ENCODE measurements around the gene SFTPA1.
"Not testable (repeated sequence)": the region's sequence is repeated elsewhere in the genome, so short reads cannot be mapped to it uniquely, and the experiment has no call there.

SFTPA1 gene

GRCh38 chr10:79585870-79586527, 24.7 kb upstream of the SFTPA1 start:
- TF ChIP-seq PATZ1 (CRISPR knock-in tag; IDR thresholded peaks at IDR 0.05; ENCODE audit: borderline replicate concordance) (no peak), TOX (CRISPR knock-in tag; IDR thresholded peaks at IDR 0.05; ENCODE audit: borderline replicate concordance) (no peak), ZFP3 (CRISPR knock-in tag; IDR thresholded peaks at IDR 0.05) (no peak)
- TF ChIP-seq, protein P1, sequence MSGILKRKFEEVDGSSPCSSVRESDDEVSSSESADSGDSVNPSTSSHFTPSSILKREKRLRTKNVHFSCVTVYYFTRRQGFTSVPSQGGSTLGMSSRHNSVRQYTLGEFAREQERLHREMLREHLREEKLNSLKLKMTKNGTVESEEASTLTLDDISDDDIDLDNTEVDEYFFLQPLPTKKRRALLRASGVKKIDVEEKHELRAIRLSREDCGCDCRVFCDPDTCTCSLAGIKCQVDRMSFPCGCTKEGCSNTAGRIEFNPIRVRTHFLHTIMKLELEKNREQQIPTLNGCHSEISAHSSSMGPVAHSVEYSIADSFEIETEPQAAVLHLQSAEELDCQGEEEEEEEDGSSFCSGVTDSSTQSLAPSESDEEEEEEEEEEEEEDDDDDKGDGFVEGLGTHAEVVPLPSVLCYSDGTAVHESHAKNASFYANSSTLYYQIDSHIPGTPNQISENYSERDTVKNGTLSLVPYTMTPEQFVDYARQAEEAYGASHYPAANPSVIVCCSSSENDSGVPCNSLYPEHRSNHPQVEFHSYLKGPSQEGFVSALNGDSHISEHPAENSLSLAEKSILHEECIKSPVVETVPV (CRISPR knock-in tag; IDR thresholded peaks at IDR 0.05), result no peak
- no peak for ATAC-seq

GRCh38 chr10:79586933-79587332, 23.8 kb upstream of the SFTPA1 start:
- TF ChIP-seq OSR1 (CRISPR knock-in tag; IDR thresholded peaks at IDR 0.05), result no peak
- no peak for TF ChIP-seq ISL1 (CRISPR knock-in tag; IDR thresholded peaks at IDR 0.05)
- TF ChIP-seq RARB (CRISPR knock-in tag; IDR thresholded peaks at IDR 0.05), result no peak
- no peak for TF ChIP-seq ZFP30 (CRISPR knock-in tag; IDR thresholded peaks at IDR 0.05)
- TF ChIP-seq ZC3H10 (CRISPR knock-in tag; IDR thresholded peaks at IDR 0.05), result no peak
- TF ChIP-seq, protein P1 (CRISPR knock-in tag; IDR thresholded peaks at IDR 0.05), result no peak
- no peak for TF ChIP-seq GLIS3 (CRISPR knock-in tag; IDR thresholded peaks at IDR 0.05)
- ATAC-seq, result no peak

- no peak for ATAC-seq
- no peak for TF ChIP-seq ZNF8 (CRISPR knock-in tag; IDR thresholded peaks at IDR 0.05)
Measured at GRCh38 chr10:79588800-79589199, 21.9 kb upstream of the SFTPA1 start.

DNA sequence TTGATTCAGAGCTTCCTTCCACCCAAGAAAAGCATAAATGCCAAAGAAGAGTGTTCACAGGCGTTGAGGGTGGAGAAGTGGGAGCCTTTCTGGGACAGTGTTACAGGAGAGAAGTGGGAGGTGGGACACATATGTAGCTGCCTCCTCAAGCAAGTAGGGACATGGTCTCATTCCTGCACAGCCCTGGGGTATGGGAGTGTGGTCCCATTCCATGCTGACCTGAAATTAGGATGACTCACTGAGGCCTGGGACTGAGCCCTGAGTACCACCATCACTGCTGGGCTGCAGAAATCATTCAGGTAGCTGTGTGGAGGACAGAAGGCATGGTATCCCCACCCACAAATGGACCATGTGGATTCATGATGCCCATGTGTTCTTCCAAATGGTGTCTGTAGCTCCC, 17.4 kb upstream of the SFTPA1 start:
- no peak for ATAC-seq
- TF ChIP-seq, protein P2, sequence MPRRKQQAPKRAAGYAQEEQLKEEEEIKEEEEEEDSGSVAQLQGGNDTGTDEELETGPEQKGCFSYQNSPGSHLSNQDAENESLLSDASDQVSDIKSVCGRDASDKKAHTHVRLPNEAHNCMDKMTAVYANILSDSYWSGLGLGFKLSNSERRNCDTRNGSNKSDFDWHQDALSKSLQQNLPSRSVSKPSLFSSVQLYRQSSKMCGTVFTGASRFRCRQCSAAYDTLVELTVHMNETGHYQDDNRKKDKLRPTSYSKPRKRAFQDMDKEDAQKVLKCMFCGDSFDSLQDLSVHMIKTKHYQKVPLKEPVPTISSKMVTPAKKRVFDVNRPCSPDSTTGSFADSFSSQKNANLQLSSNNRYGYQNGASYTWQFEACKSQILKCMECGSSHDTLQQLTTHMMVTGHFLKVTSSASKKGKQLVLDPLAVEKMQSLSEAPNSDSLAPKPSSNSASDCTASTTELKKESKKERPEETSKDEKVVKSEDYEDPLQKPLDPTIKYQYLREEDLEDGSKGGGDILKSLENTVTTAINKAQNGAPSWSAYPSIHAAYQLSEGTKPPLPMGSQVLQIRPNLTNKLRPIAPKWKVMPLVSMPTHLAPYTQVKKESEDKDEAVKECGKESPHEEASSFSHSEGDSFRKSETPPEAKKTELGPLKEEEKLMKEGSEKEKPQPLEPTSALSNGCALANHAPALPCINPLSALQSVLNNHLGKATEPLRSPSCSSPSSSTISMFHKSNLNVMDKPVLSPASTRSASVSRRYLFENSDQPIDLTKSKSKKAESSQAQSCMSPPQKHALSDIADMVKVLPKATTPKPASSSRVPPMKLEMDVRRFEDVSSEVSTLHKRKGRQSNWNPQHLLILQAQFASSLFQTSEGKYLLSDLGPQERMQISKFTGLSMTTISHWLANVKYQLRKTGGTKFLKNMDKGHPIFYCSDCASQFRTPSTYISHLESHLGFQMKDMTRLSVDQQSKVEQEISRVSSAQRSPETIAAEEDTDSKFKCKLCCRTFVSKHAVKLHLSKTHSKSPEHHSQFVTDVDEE (CRISPR knock-in tag; IDR thresholded peaks at IDR 0.05), result no peak
- TF ChIP-seq ZNF8 (CRISPR knock-in tag; IDR thresholded peaks at IDR 0.05), result no peak
- TF ChIP-seq CSDC2 (CRISPR knock-in tag; IDR thresholded peaks at IDR 0.05), result no peak
- TF ChIP-seq ZFP3 (CRISPR knock-in tag; IDR thresholded peaks at IDR 0.05), result no peak
- TF ChIP-seq BACH2 (CRISPR knock-in tag; IDR thresholded peaks at IDR 0.05; ENCODE audit: borderline replicate concordance), result no peak
- TF ChIP-seq ARNTL (CRISPR knock-in tag; IDR thresholded peaks at IDR 0.05; ENCODE audit: borderline replicate concordance, low read depth), result no peak
- no peak for TF ChIP-seq SNAI2 (CRISPR knock-in tag; IDR thresholded peaks at IDR 0.05)

GRCh38 chr10:79594565-79594964, 16.2 kb upstream of the SFTPA1 start:
- not testable (repeated sequence) for ATAC-seq

GRCh38 chr10:79595510-79595909, 15.2 kb upstream of the SFTPA1 start:
- no peak for ATAC-seq
- no peak for TF ChIP-seq TCF4 (CRISPR knock-in tag; IDR thresholded peaks at IDR 0.05; ENCODE audit: borderline replicate concordance)
- no peak for TF ChIP-seq SNAI2 (CRISPR knock-in tag; IDR thresholded peaks at IDR 0.05)
- no peak for TF ChIP-seq ZNF565 (CRISPR knock-in tag; conservative IDR thresholded peaks at IDR 0.05; ENCODE audit: low read depth)
- no peak for TF ChIP-seq ZNF8 (CRISPR knock-in tag; IDR thresholded peaks at IDR 0.05)
- no peak for TF ChIP-seq TOX (CRISPR knock-in tag; IDR thresholded peaks at IDR 0.05; ENCODE audit: borderline replicate concordance)
- no peak for TF ChIP-seq ZC3H10 (CRISPR knock-in tag; IDR thresholded peaks at IDR 0.05)
- TF ChIP-seq OSR1 (CRISPR knock-in tag; IDR thresholded peaks at IDR 0.05), result no peak
- TF ChIP-seq, protein P3, sequence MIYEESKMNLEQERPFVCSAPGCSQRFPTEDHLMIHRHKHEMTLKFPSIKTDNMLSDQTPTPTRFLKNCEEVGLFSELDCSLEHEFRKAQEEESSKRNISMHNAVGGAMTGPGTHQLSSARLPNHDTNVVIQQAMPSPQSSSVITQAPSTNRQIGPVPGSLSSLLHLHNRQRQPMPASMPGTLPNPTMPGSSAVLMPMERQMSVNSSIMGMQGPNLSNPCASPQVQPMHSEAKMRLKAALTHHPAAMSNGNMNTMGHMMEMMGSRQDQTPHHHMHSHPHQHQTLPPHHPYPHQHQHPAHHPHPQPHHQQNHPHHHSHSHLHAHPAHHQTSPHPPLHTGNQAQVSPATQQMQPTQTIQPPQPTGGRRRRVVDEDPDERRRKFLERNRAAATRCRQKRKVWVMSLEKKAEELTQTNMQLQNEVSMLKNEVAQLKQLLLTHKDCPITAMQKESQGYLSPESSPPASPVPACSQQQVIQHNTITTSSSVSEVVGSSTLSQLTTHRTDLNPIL (CRISPR knock-in tag; IDR thresholded peaks at IDR 0.05; ENCODE audit: low read depth), result no peak
- TF ChIP-seq PPARA (CRISPR knock-in tag; IDR thresholded peaks at IDR 0.05; ENCODE audit: borderline replicate concordance), result no peak
- no peak for TF ChIP-seq ARNTL (CRISPR knock-in tag; IDR thresholded peaks at IDR 0.05; ENCODE audit: borderline replicate concordance, low read depth)
- TF ChIP-seq ZFP30 (CRISPR knock-in tag; IDR thresholded peaks at IDR 0.05), result no peak
- TF ChIP-seq RARB (CRISPR knock-in tag; IDR thresholded peaks at IDR 0.05), result no peak
- TF ChIP-seq, protein P1 (CRISPR knock-in tag; IDR thresholded peaks at IDR 0.05), result no peak
- TF ChIP-seq ZNF70 (CRISPR knock-in tag; IDR thresholded peaks at IDR 0.05), result no peak

Measured in SK-N-SH treated with all-trans-retinoic acid at 6 μM for 48 hours (cell line).